Endothelial cell of umbilical vein (primary cell): ENCODE data around the gene RPS6KA5. TPM values are rescaled to one million over a fixed set of nuclear protein-coding genes. Genes with fewer than 3 reads are reported as not detected.

Experiments
- BruUV-seq: library from RNA; stranded (reverse); fragments of 400-500 nt; replicated peaks from 2 replicates; lab custom pipeline; 2021; lab: Mats Ljungman, UMichigan
- CTCF ChIA-PET: fragments of 300-600, 350-600 bp; sonication (Branson Sonifier 250); formaldehyde crosslinking; loops from one replicate; lab custom pipeline; 2021; ENCODE audit warnings: antibody characterized with exemption, inconsistent platforms; lab: Charles Lee
- POLR2A ChIA-PET: fragments of 300-600, 350-600 bp; sonication (Branson Sonifier 250); formaldehyde crosslinking; loops from one replicate; lab custom pipeline; 2021; ENCODE audit warnings: antibody characterized with exemption, inconsistent platforms; lab: Charles Lee
- DNase-seq: peaks from one replicate; pipeline ENCODE4 v3.0.0-alpha.2; 2011; ENCODE audit warnings: low read depth, low spot score
- FAIRE-seq: peaks from 2 replicates; lab custom pipeline; 2011; peaks lifted over from hg19 to GRCh38; lab: Jason Lieb, UNC
- H2AFZ ChIP-seq: 2 replicates; pipeline ENCODE4 v1.6.0; 2012; ENCODE audit warnings: low read depth, low read length, control low read depth, inconsistent platforms
- H3K27ac ChIP-seq: 2 replicates; pipeline ENCODE4 v1.5.1; 2011; ENCODE audit warnings: low read depth, mild to moderate bottlenecking, control low read depth, low read length, moderate library complexity; ENCODE audit not compliant: insufficient read depth
- H3K27me3 ChIP-seq, 2 experiments: 2 replicates each; pipeline versions ENCODE4 v1.6.0 to v1.6.1; 2011; ENCODE audit warnings: low read length in 2 of 2, mixed read lengths in 1 of 2; ENCODE audit not compliant: control insufficient read depth in 2 of 2, insufficient read depth in 2 of 2
- H3K36me3 ChIP-seq, 2 experiments: 2 replicates in 1 of 2; 3 replicates in 1 of 2; pipeline ENCODE4 v1.5.1; 2011; ENCODE audit warnings: low read length in 2 of 2, mild to moderate bottlenecking in 1 of 2, moderate library complexity in 1 of 2; ENCODE audit not compliant: control insufficient read depth in 2 of 2, insufficient read depth in 2 of 2; ENCODE audit errors: extremely low read depth in 1 of 2
- H3K4me1 ChIP-seq: 3 replicates; pipeline ENCODE4 v1.5.1; 2011; ENCODE audit warnings: mild to moderate bottlenecking, low read length; ENCODE audit not compliant: control insufficient read depth, insufficient read depth; ENCODE audit errors: extremely low read depth
- H3K4me2 ChIP-seq: 2 replicates; pipeline ENCODE4 v1.6.1; 2011; ENCODE audit warnings: low read length, control low read depth, mixed read lengths; ENCODE audit not compliant: insufficient read depth
- H3K4me3 ChIP-seq, 3 experiments: fragments of 200-600 bp in 1 of 3; sonication (generic), shearing (Covaris generic) in 1 of 3; replicated peaks in 1 of 3; 2 replicates each; pipeline ENCODE4 v1.5.1; 2011 to 2016; ENCODE audit warnings: control low read depth in 3 of 3, low read length in 3 of 3, mild to moderate bottlenecking in 2 of 3, inconsistent platforms in 1 of 3, low read depth in 1 of 3, moderate library complexity in 1 of 3; ENCODE audit not compliant: insufficient read depth in 1 of 3
- H3K79me2 ChIP-seq: 2 replicates; pipeline ENCODE4 v1.6.0; 2012; ENCODE audit warnings: low read length, inconsistent platforms; ENCODE audit not compliant: control insufficient read depth, insufficient read depth
- H3K9ac ChIP-seq: replicated peaks from 2 replicates; pipeline ENCODE3; 2011; ENCODE audit warnings: low read length, control low read depth; ENCODE audit not compliant: insufficient read depth; ENCODE audit errors: extremely low read depth
- H3K9me1 ChIP-seq: replicated peaks from 3 replicates; pipeline ENCODE4 v1.6.0; 2011; ENCODE audit warnings: mild to moderate bottlenecking, low read length; ENCODE audit not compliant: control insufficient read depth, insufficient read depth; ENCODE audit errors: extremely low read depth
- H3K9me3 ChIP-seq: replicated peaks from 2 replicates; pipeline ENCODE4 v1.5.1; 2012; ENCODE audit warnings: low read length, inconsistent platforms; ENCODE audit not compliant: control insufficient read depth, insufficient read depth
- H4K20me1 ChIP-seq: replicated peaks from 2 replicates; pipeline ENCODE3; 2011; ENCODE audit warnings: mild to moderate bottlenecking, low read length; ENCODE audit not compliant: control insufficient read depth, insufficient read depth; ENCODE audit errors: extremely low read depth
- EZH2 ChIP-seq: IDR thresholded peaks from 2 replicates; pipeline ENCODE4 v1.6.1; 2012; ENCODE audit warnings: borderline replicate concordance, low read depth, mild to moderate bottlenecking, moderate library complexity, low read length, inconsistent platforms; ENCODE audit not compliant: severe bottlenecking
- FOS ChIP-seq: IDR thresholded peaks from 2 replicates; pipeline ENCODE4 v1.6.1; 2011; ENCODE audit warnings: mild to moderate bottlenecking, low read length, moderate library complexity, borderline replicate concordance; ENCODE audit not compliant: insufficient read depth
- GATA2 ChIP-seq: IDR thresholded peaks from 2 replicates; pipeline ENCODE4 v1.7.0; 2011; ENCODE audit warnings: low read depth, mild to moderate bottlenecking, moderate library complexity, mixed read lengths, low read length; ENCODE audit not compliant: insufficient read length, insufficient read depth
- JUN ChIP-seq: IDR thresholded peaks from 2 replicates; pipeline ENCODE4 v1.6.1; 2011; ENCODE audit warnings: borderline replicate concordance, low read depth; ENCODE audit not compliant: insufficient read length, insufficient read depth
- MYC ChIP-seq: IDR thresholded peaks from one replicate; pipeline ENCODE4 v1.6.1; 2011; ENCODE audit warnings: mild to moderate bottlenecking, low read depth, low read length
- POLR2A ChIP-seq: IDR thresholded peaks from 2 replicates; pipeline ENCODE4 v1.6.1; 2012; ENCODE audit warnings: low read depth, mild to moderate bottlenecking, control low read depth, low read length
- POLR2AphosphoS5 ChIP-seq: IDR thresholded peaks from 2 replicates; pipeline ENCODE4 v1.6.1; 2012; ENCODE audit warnings: low read depth, mild to moderate bottlenecking, control low read depth, low read length, moderate library complexity; ENCODE audit not compliant: insufficient read depth
- dilution Hi-C: fragments of 300-500 bp; cut with MboI; formaldehyde crosslinking; loops from one replicate; pipeline ENCODE4 v1.15.0; 2019; ENCODE audit warnings: low sequenced_read_pairs; ENCODE audit not compliant: extremely low pct_ligation_motif_present
- intact Hi-C: fragments of 100-400 bp; cut with micrococcal nuclease; formaldehyde crosslinking; loops from one replicate; pipeline ENCODE4 v1.10.0; 2022
- polyA plus RNA-seq, 4 experiments: library from polyadenylated mRNA; depleted of rRNA in 3 of 4; stranded (reverse) in 3 of 4; unstranded in 1 of 4; fragments of >200 nt; gene quantifications; 2 replicates each; pipeline versions ENCODE4 v1.2.1 to v1.2.3, GENCODE V29; 2011 to 2012; ENCODE audit warnings: missing spikeins in 1 of 4
- total RNA-seq: library from RNA; stranded (reverse); gene quantifications from 2 replicates; pipeline ENCODE4 v1.2.3, GENCODE V29; 2021
- TF ChIP-seq, protein P1 (sequence below), 2 donors: IDR thresholded peaks; 1 replicate in 1 of 2; 2 replicates in 1 of 2; pipeline ENCODE4 v1.5.1; 2011; ENCODE audit warnings: low read length in 2 of 2, mild to moderate bottlenecking in 2 of 2, moderate library complexity in 2 of 2, control low read depth in 1 of 2, inconsistent platforms in 1 of 2, low read depth in 1 of 2; ENCODE audit not compliant: insufficient read depth in 1 of 2; ENCODE audit errors: extremely low read depth in 1 of 2
- TF ChIP-seq, protein P2 (sequence below): IDR thresholded peaks from 2 replicates; pipeline ENCODE4 v1.6.1; 2011; ENCODE audit not compliant: insufficient read depth, insufficient read length

RPS6KA5 gene
- total and polyA plus RNA-seq, 2 donors (not counting 3 experiments of a cell fraction or from before 2014, with no cell fraction given) = 2.9 to 5.4 TPM

DNA sequence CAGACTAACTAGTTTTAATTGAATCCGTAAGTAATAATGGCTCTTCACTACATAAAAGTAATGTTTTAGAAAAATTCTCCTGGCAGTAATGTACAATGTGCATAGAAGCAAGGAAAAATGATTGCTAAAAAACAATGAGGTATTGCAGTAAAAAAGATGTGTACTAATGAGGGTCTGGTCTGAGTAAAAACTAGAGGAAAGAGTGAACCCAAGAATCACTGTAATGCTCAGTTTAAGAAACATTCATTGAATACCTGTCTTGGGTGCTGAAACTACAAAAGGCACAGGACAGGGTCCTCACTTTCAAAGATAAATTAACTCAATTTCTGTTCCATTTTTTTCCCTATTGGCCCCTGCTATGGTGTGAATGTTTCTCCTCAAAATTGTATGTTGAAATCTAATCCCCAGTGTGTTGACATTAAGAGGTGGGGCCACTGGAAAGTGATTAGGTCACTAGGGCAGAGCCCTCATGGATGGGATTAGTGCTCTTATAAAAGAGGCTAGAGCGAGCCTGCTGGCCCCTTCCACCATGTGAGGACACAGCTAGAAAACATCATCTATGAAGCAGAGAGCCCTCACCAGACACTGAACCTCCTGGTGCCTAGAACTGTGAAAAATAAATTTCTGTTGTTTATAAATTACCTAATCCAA lies 51.6 kb downstream of the RPS6KA5 start:
- Histone ChIP-seq H3K4me2 (no peak overlapping the region), H3K9me3 (no peaks in the 10 kb centered on the region), H2AFZ (no peak overlapping the region), H3K27ac (no peak overlapping the region), H3K79me2 (no peaks in the 10 kb centered on the region), H3K4me3 (no peak overlapping the region), H3K36me3 (no peaks in the 10 kb centered on the region), H4K20me1 (no peaks in the 10 kb centered on the region), H3K4me1 (no peaks in the 10 kb centered on the region), H3K27me3 (no peaks in the 10 kb centered on the region), H3K9ac (no peak overlapping the region), H3K9me1 (no peaks in the 10 kb centered on the region)
- POLR2A ChIA-PET = no interaction called here
- TF ChIP-seq GATA2 (no peak), EZH2 (no peak), POLR2AphosphoS5 (no peak), MYC (no peak), POLR2A (no peak), JUN (no peak), FOS (no peak)
- TF ChIP-seq, protein P1, sequence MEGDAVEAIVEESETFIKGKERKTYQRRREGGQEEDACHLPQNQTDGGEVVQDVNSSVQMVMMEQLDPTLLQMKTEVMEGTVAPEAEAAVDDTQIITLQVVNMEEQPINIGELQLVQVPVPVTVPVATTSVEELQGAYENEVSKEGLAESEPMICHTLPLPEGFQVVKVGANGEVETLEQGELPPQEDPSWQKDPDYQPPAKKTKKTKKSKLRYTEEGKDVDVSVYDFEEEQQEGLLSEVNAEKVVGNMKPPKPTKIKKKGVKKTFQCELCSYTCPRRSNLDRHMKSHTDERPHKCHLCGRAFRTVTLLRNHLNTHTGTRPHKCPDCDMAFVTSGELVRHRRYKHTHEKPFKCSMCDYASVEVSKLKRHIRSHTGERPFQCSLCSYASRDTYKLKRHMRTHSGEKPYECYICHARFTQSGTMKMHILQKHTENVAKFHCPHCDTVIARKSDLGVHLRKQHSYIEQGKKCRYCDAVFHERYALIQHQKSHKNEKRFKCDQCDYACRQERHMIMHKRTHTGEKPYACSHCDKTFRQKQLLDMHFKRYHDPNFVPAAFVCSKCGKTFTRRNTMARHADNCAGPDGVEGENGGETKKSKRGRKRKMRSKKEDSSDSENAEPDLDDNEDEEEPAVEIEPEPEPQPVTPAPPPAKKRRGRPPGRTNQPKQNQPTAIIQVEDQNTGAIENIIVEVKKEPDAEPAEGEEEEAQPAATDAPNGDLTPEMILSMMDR (IDR thresholded peaks at IDR 0.05; ENCODE audit: extremely low read depth in 1 of 2, insufficient read depth in 1 of 2, low read depth in 1 of 2, low read length in 2 of 2) = no peak
- TF ChIP-seq, protein P2, sequence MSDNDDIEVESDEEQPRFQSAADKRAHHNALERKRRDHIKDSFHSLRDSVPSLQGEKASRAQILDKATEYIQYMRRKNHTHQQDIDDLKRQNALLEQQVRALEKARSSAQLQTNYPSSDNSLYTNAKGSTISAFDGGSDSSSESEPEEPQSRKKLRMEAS = no peak
- intact Hi-C loops = no loop called here
- no TSS peak for BruUV-seq
- DNase-seq = no peak
- CTCF ChIA-PET = interaction anchor here (1.0 kb wide), 1 partner anchor 106 kb away, joined by 3 read pairs; no protein-coding TSS in a partner anchor
- dilution Hi-C loops = no loop called here
- no peak for FAIRE-seq
